SU-DHL-6 (cell line): ENCODE data around the gene REST.

Experiments used
- CTCF ChIP-seq: fragments of 200-600 bp; sonication (generic); IDR thresholded peaks from one replicate; pipeline ENCODE4 v1.5.1; 2017; ENCODE audit warnings: antibody characterized with exemption, mild to moderate bottlenecking, low read length, moderate library complexity; ENCODE audit not compliant: insufficient read depth, poor library complexity, severe bottlenecking
- EZH2phosphoT487 ChIP-seq: fragments of 200-600 bp; sonication (generic), shearing (Covaris generic); conservative IDR thresholded peaks from 2 replicates; pipeline ENCODE4 v1.6.1; 2018; ENCODE audit warnings: mild to moderate bottlenecking, antibody characterized with exemption, low read length, moderate library complexity, mixed read lengths

GRCh38 chr4:56972389-56972788 lies 64.7 kb downstream of the REST start:
- TF ChIP-seq CTCF (no peak), EZH2phosphoT487 (no peak)
